HL-60/S4 treated with phorbol 12-myristate 13-acetate at 8.2 ng/mL for 4 days and 3 days (cell line): ENCODE data around the gene CEP57.
"Not testable (repeated sequence)": the region's sequence is repeated elsewhere in the genome, so short reads cannot be mapped to it uniquely, and the experiment has no call there.

Experiments
- in situ Hi-C: fragments of 300-500 bp; cut with MboI; formaldehyde crosslinking; loops from 2 replicates; pipeline ENCODE4 v1.15.0; 2022; ENCODE audit warnings: low sequenced_read_pairs

CEP57 gene

DNA sequence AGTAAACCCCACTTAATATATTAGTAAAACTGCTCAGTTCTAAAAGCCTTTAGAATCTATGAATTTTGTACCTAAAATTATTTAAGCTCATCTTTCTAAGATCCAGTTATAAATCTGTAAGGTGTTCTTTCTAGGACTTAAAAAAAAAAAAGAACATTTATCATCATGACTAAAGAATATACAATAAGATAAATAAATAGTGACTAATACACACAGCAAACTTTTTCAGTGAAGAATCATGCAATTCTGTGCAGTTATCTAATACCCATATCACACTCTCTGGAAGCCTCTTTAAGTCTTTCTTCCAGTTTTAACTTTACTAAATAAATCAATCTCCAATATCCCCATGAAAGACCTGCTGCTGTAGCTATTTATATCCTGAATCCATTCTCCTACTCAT is 59.8 kb downstream of the CEP57 start:
- in situ Hi-C loops, result no loop called here

GRCh38 chr11:95853138-95853537 is 62.8 kb downstream of the CEP57 start:
- in situ Hi-C loops, result no loop called here

GRCh38 chr11:95853862-95854261 is 63.6 kb downstream of the CEP57 start:
- in situ Hi-C loops, result no loop called here

GRCh38 chr11:95854362-95854761 is 64.1 kb downstream of the CEP57 start:
- in situ Hi-C loops, result not testable (repeated sequence)

GRCh38 chr11:95860024-95860423 is 69.7 kb downstream of the CEP57 start:
- in situ Hi-C loops, result not testable (repeated sequence)

GRCh38 chr11:95863486-95864140 is 73.3 kb downstream of the CEP57 start:
- in situ Hi-C loops, result no loop called here

DNA sequence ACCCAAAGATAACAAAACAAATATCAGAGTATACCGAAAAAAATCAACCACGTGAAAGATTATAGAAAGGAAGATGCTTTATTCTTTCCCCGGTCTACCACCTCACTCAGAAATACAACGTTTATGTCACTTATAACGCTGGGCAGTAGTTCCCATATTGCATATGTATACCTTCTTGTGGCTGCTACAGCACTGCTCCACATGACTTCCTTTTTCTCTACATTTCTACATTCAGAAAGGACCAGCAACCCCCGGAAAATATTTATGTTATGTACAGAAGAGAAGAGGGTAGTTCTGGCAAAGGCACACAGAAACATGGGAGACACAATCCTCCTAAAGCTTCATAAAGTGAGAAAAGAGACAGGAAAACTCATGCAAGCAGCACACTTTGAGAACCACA is 76.8 kb downstream of the CEP57 start:
- in situ Hi-C loops, result no loop called here

GRCh38 chr11:95870877-95871276 is 80.6 kb downstream of the CEP57 start:
- in situ Hi-C loops, result not testable (repeated sequence)

- in situ Hi-C loops, result no loop called here
These were observed 87.0 kb downstream of the CEP57 start for GRCh38 chr11:95877291-95877690.
